Measurements from ENCODE around the gene USP28.

- TF ChIP-seq POLR2AphosphoS5 (IDR thresholded peaks at IDR 0.05; ENCODE audit: low read depth, low read length) (no peak), POLR2A (IDR thresholded peaks at IDR 0.05; ENCODE audit: low read depth, low read length) (no peak), TAF1 (IDR thresholded peaks at IDR 0.05; ENCODE audit: borderline replicate concordance, low read depth, low read length) (no peak)
Observed at GRCh38 chr11:113833151-113833550, 42.2 kb downstream of the USP28 start.
